Measurements from ENCODE around the gene VMP1. TPM values are rescaled to one million over a fixed set of nuclear protein-coding genes. Genes with fewer than 3 reads are reported as not detected.

VMP1 gene
- total RNA-seq, 1 donor from 2014 or later, result 64.9 TPM

GRCh38 chr17:59748591-59748990 is 41.1 kb downstream of the VMP1 start:
- no peak for TF ChIP-seq CTCF (IDR thresholded peaks at IDR 0.05; ENCODE audit: unreplicated experiment)
- Mint-ChIP-seq H3K4me3 (ENCODE audit: unreplicated experiment) (no peak overlapping the region), H3K4me1 (ENCODE audit: unreplicated experiment) (no peaks in the 10 kb centered on the region), H3K9me3 (ENCODE audit: unreplicated experiment) (no peaks in the 10 kb centered on the region), H3K27me3 (ENCODE audit: unreplicated experiment) (no peaks in the 10 kb centered on the region), H3K36me3 (ENCODE audit: low read depth, unreplicated experiment) (peaks cover 4% of the 10 kb centered on the region), H3K27ac (ENCODE audit: unreplicated experiment) (no peak overlapping the region)
- no peak for DNase-seq (ENCODE audit: low spot score)

GRCh38 chr17:59751955-59752413 is 44.5 kb downstream of the VMP1 start:
- H3K4me3 Mint-ChIP-seq (ENCODE audit: unreplicated experiment), result no peak overlapping the region
- DNase-seq (ENCODE audit: low spot score), result no peak
- no peaks in the 10 kb centered on the region for H3K36me3 Mint-ChIP-seq (ENCODE audit: low read depth, unreplicated experiment)
- H3K27ac Mint-ChIP-seq (ENCODE audit: unreplicated experiment), result no peak overlapping the region
- no peaks in the 10 kb centered on the region for H3K9me3 Mint-ChIP-seq (ENCODE audit: unreplicated experiment)
- H3K27me3 Mint-ChIP-seq (ENCODE audit: unreplicated experiment), result no peaks in the 10 kb centered on the region
- no peaks in the 10 kb centered on the region for H3K4me1 Mint-ChIP-seq (ENCODE audit: unreplicated experiment)
- TF ChIP-seq CTCF (IDR thresholded peaks at IDR 0.05; ENCODE audit: unreplicated experiment), result no peak

- Mint-ChIP-seq H3K36me3 (ENCODE audit: low read depth, unreplicated experiment) (no peaks in the 10 kb centered on the region), H3K27ac (ENCODE audit: unreplicated experiment) (no peak overlapping the region), H3K4me1 (ENCODE audit: unreplicated experiment) (no peaks in the 10 kb centered on the region), H3K4me3 (ENCODE audit: unreplicated experiment) (no peak overlapping the region), H3K27me3 (ENCODE audit: unreplicated experiment) (no peaks in the 10 kb centered on the region), H3K9me3 (ENCODE audit: unreplicated experiment) (no peaks in the 10 kb centered on the region)
- no peak for TF ChIP-seq CTCF (IDR thresholded peaks at IDR 0.05; ENCODE audit: unreplicated experiment)
- no peak for DNase-seq (ENCODE audit: low spot score)
Measured at GRCh38 chr17:59752446-59752845, 45.0 kb downstream of the VMP1 start.

GRCh38 chr17:59752922-59753321 is 45.5 kb downstream of the VMP1 start:
- no peaks in the 10 kb centered on the region for H3K36me3 Mint-ChIP-seq (ENCODE audit: low read depth, unreplicated experiment)
- H3K27ac Mint-ChIP-seq (ENCODE audit: unreplicated experiment), result no peak overlapping the region
- no peaks in the 10 kb centered on the region for H3K9me3 Mint-ChIP-seq (ENCODE audit: unreplicated experiment)
- H3K27me3 Mint-ChIP-seq (ENCODE audit: unreplicated experiment), result no peaks in the 10 kb centered on the region
- no peak overlapping the region for H3K4me3 Mint-ChIP-seq (ENCODE audit: unreplicated experiment)
- H3K4me1 Mint-ChIP-seq (ENCODE audit: unreplicated experiment), result no peaks in the 10 kb centered on the region
- no peak for DNase-seq (ENCODE audit: low spot score)
- TF ChIP-seq CTCF (IDR thresholded peaks at IDR 0.05; ENCODE audit: unreplicated experiment), result no peak

- H3K27ac Mint-ChIP-seq (ENCODE audit: unreplicated experiment), result no peak overlapping the region
- H3K4me1 Mint-ChIP-seq (ENCODE audit: unreplicated experiment), result no peaks in the 10 kb centered on the region
- H3K4me3 Mint-ChIP-seq (ENCODE audit: unreplicated experiment), result no peak overlapping the region
- no peaks in the 10 kb centered on the region for H3K9me3 Mint-ChIP-seq (ENCODE audit: unreplicated experiment)
- H3K27me3 Mint-ChIP-seq (ENCODE audit: unreplicated experiment), result no peaks in the 10 kb centered on the region
- no peaks in the 10 kb centered on the region for H3K36me3 Mint-ChIP-seq (ENCODE audit: low read depth, unreplicated experiment)
- peak; percentile 75 for TF ChIP-seq CTCF (IDR thresholded peaks at IDR 0.05; ENCODE audit: unreplicated experiment)
- no peak for DNase-seq (ENCODE audit: low spot score)
Measured at GRCh38 chr17:59753522-59754467, 46.3 kb downstream of the VMP1 start.

All from endothelial cell (in vitro differentiated cells).